ENCODE results near the gene RPL27A.

Gene RPL27A

GRCh38 chr11:8641332-8641731 lies 41.3 kb upstream of the RPL27A start:
- ChIA-PET POLR2A (no interaction called here), CTCF (no interaction called here)
- TF ChIP-seq PRDM10 (tag by site-specific recombination; IDR thresholded peaks at IDR 0.05), result 0 out of 2 replicates have a peak, but pooled peaks have one; percentile 18
- TF ChIP-seq ZFHX2 (tag by site-specific recombination; conservative IDR thresholded peaks at IDR 0.05), result peak; percentile 51; the same call in 1 of the 2 replicates
- no peak for TF ChIP-seq ZNF747 (tag by site-specific recombination; IDR thresholded peaks at IDR 0.05)
- H3K36me3 ChIP-seq (ENCODE audit: control insufficient read depth in 2 of 2, insufficient read depth in 1 of 2, low read length in 2 of 2), result peaks cover 0 to 71% of the 10 kb centered on the region in 2 experiments; a peak in 1 of 3 replicates
- H3K9me3 ChIP-seq (ENCODE audit: control insufficient read depth, insufficient read depth, low read depth, low read length), result no peaks in the 10 kb centered on the region
- no peak overlapping the region for H3K27ac ChIP-seq (ENCODE audit: extremely low read depth, low read depth, low read length)
- H3K4me1 ChIP-seq (ENCODE audit: control insufficient read depth, insufficient read depth, low read length), result no peaks in the 10 kb centered on the region
- H3K4me3 ChIP-seq (ENCODE audit: low read depth, low read length), result no peak overlapping the region

GRCh38 chr11:8642196-8642841 lies 40.3 kb upstream of the RPL27A start:
- H3K27ac ChIP-seq (ENCODE audit: extremely low read depth, low read depth, low read length), result no peak overlapping the region
- TF ChIP-seq PRDM6 (tag by site-specific recombination; IDR thresholded peaks at IDR 0.05), result peak; percentile 47
- peak; percentile 35 for TF ChIP-seq ZNF335 (tag by site-specific recombination; conservative IDR thresholded peaks at IDR 0.05)
- TF ChIP-seq FEZF1 (tag by site-specific recombination; IDR thresholded peaks at IDR 0.05), result peak; percentile 62
- TF ChIP-seq ZBTB17 (tag by site-specific recombination; IDR thresholded peaks at IDR 0.05), result 0 out of 2 replicates have a peak, but pooled peaks have one; percentile 7
- no peak for TF ChIP-seq ZEB2 (tag by site-specific recombination; IDR thresholded peaks at IDR 0.05)
- TF ChIP-seq OSR2 (tag by site-specific recombination; IDR thresholded peaks at IDR 0.05), result peak; percentile 44; the same call in 1 of the 2 replicates
- POLR2A ChIA-PET, result interaction anchor here (0.8 kb wide), 1 partner anchor 143 kb away, joined by 5 read pairs; no protein-coding TSS in a partner anchor
- H3K9me3 ChIP-seq (ENCODE audit: control insufficient read depth, insufficient read depth, low read depth, low read length), result no peaks in the 10 kb centered on the region
- H3K4me1 ChIP-seq (ENCODE audit: control insufficient read depth, insufficient read depth, low read length), result no peaks in the 10 kb centered on the region
- peaks cover 0 to 71% of the 10 kb centered on the region in 2 experiments; a peak in 1 of 3 replicates for H3K36me3 ChIP-seq (ENCODE audit: control insufficient read depth in 2 of 2, insufficient read depth in 1 of 2, low read length in 2 of 2)
- CTCF ChIA-PET, result no interaction called here
- H3K4me3 ChIP-seq (ENCODE audit: low read depth, low read length), result no peak overlapping the region

- H3K36me3 ChIP-seq (ENCODE audit: control insufficient read depth in 2 of 2, insufficient read depth in 1 of 2, low read length in 2 of 2), result peaks cover 0 to 62% of the 10 kb centered on the region in 2 experiments; a peak in 1 of 3 replicates
- CTCF ChIA-PET, result no interaction called here
- no peaks in the 10 kb centered on the region for H3K4me1 ChIP-seq (ENCODE audit: control insufficient read depth, insufficient read depth, low read length)
- no peaks in the 10 kb centered on the region for H3K9me3 ChIP-seq (ENCODE audit: control insufficient read depth, insufficient read depth, low read depth, low read length)
- no peak overlapping the region for H3K27ac ChIP-seq (ENCODE audit: extremely low read depth, low read depth, low read length)
- TF ChIP-seq OVOL3 (tag by site-specific recombination; IDR thresholded peaks at IDR 0.05) (no peak), ZSCAN4 (tag by site-specific recombination; IDR thresholded peaks at IDR 0.05) (no peak)
- H3K4me3 ChIP-seq (ENCODE audit: low read depth, low read length), result no peak overlapping the region
- POLR2A ChIA-PET, result no interaction called here
These were observed 35.7 kb upstream of the RPL27A start for GRCh38 chr11:8646873-8647272.
